H9 (cell line): ENCODE data around the gene DYNLRB1. TPM values are rescaled to one million over a fixed set of nuclear protein-coding genes. Genes with fewer than 3 reads are reported as not detected.

Experiments used
- DNase-seq: peaks from one replicate; pipeline ENCODE4 v3.0.0-alpha.2; 2017
- H2AFZ ChIP-seq: one replicate; pipeline ENCODE4 v1.6.1; 2013; ENCODE audit warnings: mild to moderate bottlenecking, low read length, control low read depth, moderate library complexity
- H2AK5ac ChIP-seq: 2 replicates; pipeline ENCODE4 v1.6.1; 2013; ENCODE audit warnings: low read length, control low read depth, mixed read lengths; ENCODE audit not compliant: insufficient read length
- H2BK120ac ChIP-seq: one replicate; pipeline ENCODE4 v1.6.1; 2013; ENCODE audit warnings: low read depth, mild to moderate bottlenecking, low read length, control low read depth, inconsistent platforms; ENCODE audit not compliant: poor library complexity, severe bottlenecking
- H2BK12ac ChIP-seq: 2 replicates; pipeline ENCODE4 v1.6.1; 2013; ENCODE audit warnings: low read length, control low read depth, mixed read lengths, low read depth; ENCODE audit not compliant: insufficient read length
- H2BK15ac ChIP-seq: 2 replicates; pipeline ENCODE4 v1.6.1; 2013; ENCODE audit warnings: low read depth, low read length, control low read depth
- H2BK20ac ChIP-seq: one replicate; pipeline ENCODE4 v1.6.1; 2013; ENCODE audit warnings: low read depth, mild to moderate bottlenecking, low read length, control low read depth, inconsistent platforms; ENCODE audit not compliant: poor library complexity, severe bottlenecking
- H2BK5ac ChIP-seq: 2 replicates; pipeline ENCODE4 v1.6.1; 2013; ENCODE audit warnings: low read length, control low read depth, mixed read lengths; ENCODE audit not compliant: insufficient read length
- H3K14ac ChIP-seq: 2 replicates; pipeline ENCODE4 v1.6.1; 2013; ENCODE audit warnings: low read length, control low read depth; ENCODE audit not compliant: insufficient read depth
- H3K18ac ChIP-seq: 2 replicates; pipeline ENCODE4 v1.6.1; 2013; ENCODE audit warnings: low read depth, mild to moderate bottlenecking, mixed read lengths, low read length, control low read depth; ENCODE audit not compliant: insufficient read length
- H3K23ac ChIP-seq: 2 replicates; pipeline ENCODE4 v1.6.1; 2013; ENCODE audit warnings: low read length, control low read depth, mixed read lengths, low read depth; ENCODE audit not compliant: insufficient read length
- H3K23me2 ChIP-seq: 2 replicates; pipeline ENCODE4 v1.6.1; 2013; ENCODE audit warnings: low read depth, mild to moderate bottlenecking, mixed read lengths, low read length, control low read depth; ENCODE audit not compliant: insufficient read length, poor library complexity, severe bottlenecking
- H3K27ac ChIP-seq: 2 replicates; pipeline ENCODE4 v1.5.1; 2013; ENCODE audit warnings: low read length, control low read depth, mixed read lengths, low read depth; ENCODE audit not compliant: insufficient read length
- H3K27me3 ChIP-seq: 2 replicates; pipeline ENCODE4 v1.6.1; 2013; ENCODE audit warnings: low read length, control low read depth, inconsistent platforms; ENCODE audit not compliant: insufficient read depth
- H3K4ac ChIP-seq: 2 replicates; pipeline ENCODE4 v1.6.1; 2013; ENCODE audit warnings: low read depth, mild to moderate bottlenecking, control low read depth, inconsistent platforms, low read length, moderate library complexity
- H3K4me1 ChIP-seq: 2 replicates; pipeline ENCODE4 v1.6.1; 2013; ENCODE audit warnings: low read length, control low read depth, inconsistent platforms; ENCODE audit not compliant: insufficient read depth
- H3K4me2 ChIP-seq: 2 replicates; pipeline ENCODE4 v1.6.1; 2013; ENCODE audit warnings: low read length, control low read depth, mixed read lengths; ENCODE audit not compliant: insufficient read length, insufficient read depth
- H3K56ac ChIP-seq: 2 replicates; pipeline ENCODE4 v1.6.1; 2013; ENCODE audit warnings: low read depth, mild to moderate bottlenecking, mixed read lengths, low read length, control low read depth; ENCODE audit not compliant: insufficient read length
- H3K79me1 ChIP-seq: 2 replicates; pipeline ENCODE4 v1.6.1; 2013; ENCODE audit warnings: low read depth, mild to moderate bottlenecking, moderate library complexity, low read length, control low read depth, inconsistent platforms; ENCODE audit not compliant: insufficient read depth, poor library complexity, severe bottlenecking
- H3K79me2 ChIP-seq: 2 replicates; pipeline ENCODE4 v1.6.1; 2013; ENCODE audit warnings: low read length, control low read depth, inconsistent platforms; ENCODE audit not compliant: insufficient read depth
- H3K9ac ChIP-seq: 2 replicates; pipeline ENCODE4 v1.6.1; 2013; ENCODE audit warnings: low read length, control low read depth, mixed read lengths; ENCODE audit not compliant: insufficient read length; ENCODE audit errors: extremely low read depth
- H3K9me3 ChIP-seq: one replicate; pipeline ENCODE4 v1.6.1; 2013; ENCODE audit warnings: low read depth, low read length, inconsistent platforms; ENCODE audit not compliant: control insufficient read depth
- H3T11ph ChIP-seq: one replicate; pipeline ENCODE4 v1.6.1; 2013; ENCODE audit warnings: mild to moderate bottlenecking, low read length, control low read depth, inconsistent platforms
- H4K20me1 ChIP-seq: one replicate; pipeline ENCODE4 v1.6.1; 2013; ENCODE audit not compliant: control insufficient read depth, insufficient read length, insufficient read depth
- H4K5ac ChIP-seq: 2 replicates; pipeline ENCODE4 v1.6.1; 2013; ENCODE audit warnings: low read depth, mild to moderate bottlenecking, mixed read lengths, low read length, control low read depth; ENCODE audit not compliant: insufficient read length
- H4K8ac ChIP-seq: replicated peaks from 2 replicates; pipeline ENCODE4 v1.6.1; 2013; ENCODE audit warnings: low read length, control low read depth, mixed read lengths, low read depth; ENCODE audit not compliant: insufficient read length
- H4K91ac ChIP-seq: 2 replicates; pipeline ENCODE4 v1.6.1; 2013; ENCODE audit warnings: low read depth, mild to moderate bottlenecking, moderate library complexity, mixed read lengths, low read length, control low read depth; ENCODE audit not compliant: insufficient read length
- H3K27ac Mint-ChIP-seq, 3 experiments: 2 replicates in 2 of 3; 3 replicates in 1 of 3; pipeline ENCODE4 v1.8.0; 2020 to 2021; ENCODE audit warnings: mixed read lengths in 3 of 3, mild to moderate bottlenecking in 1 of 3, moderate library complexity in 1 of 3
- H3K27me3 Mint-ChIP-seq: 2 replicates; pipeline ENCODE4 v1.8.0; 2021; ENCODE audit warnings: low read depth, mild to moderate bottlenecking, moderate library complexity, mixed read lengths
- H3K36me3 Mint-ChIP-seq, 3 experiments: 2 replicates in 2 of 3; 3 replicates in 1 of 3; pipeline ENCODE4 v1.8.0; 2020 to 2021; ENCODE audit warnings: low read depth in 3 of 3, mixed read lengths in 3 of 3; ENCODE audit not compliant: insufficient read depth in 1 of 3
- H3K4me1 Mint-ChIP-seq, 2 experiments: 2 replicates each; pipeline ENCODE4 v1.8.0; 2020; ENCODE audit warnings: mixed read lengths in 2 of 2
- H3K4me3 Mint-ChIP-seq, 2 experiments: 2 replicates in 1 of 2; 3 replicates in 1 of 2; pipeline ENCODE4 v1.8.0; 2020 to 2021; ENCODE audit warnings: mild to moderate bottlenecking in 2 of 2, mixed read lengths in 2 of 2, moderate library complexity in 1 of 2
- H3K9me3 Mint-ChIP-seq, 2 experiments: 2 replicates in 1 of 2; 3 replicates in 1 of 2; pipeline ENCODE4 v1.8.0; 2020; ENCODE audit warnings: mild to moderate bottlenecking in 2 of 2, mixed read lengths in 2 of 2, moderate library complexity in 1 of 2
- WGBS: extraction: QIAGEN DNeasy Blood & Tissue Kit; methylation state at CpG from one replicate; pipeline ENCODE4 v1.1.7; 2013; ENCODE audit warnings: missing lambda C conversion rate, low lambda C conversion rate, mixed read lengths; ENCODE audit not compliant: insufficient read length; ENCODE audit errors: extremely low coverage; 5-methylcytosine and 5-hydroxymethylcytosine counted together
- total RNA-seq: library from RNA; stranded (reverse); gene quantifications from 2 replicates; pipeline ENCODE4 v1.2.1, GENCODE V29; 2021
- TF ChIP-seq, protein P1 (sequence below): fragments of 200-600 bp; sonication (generic); conservative IDR thresholded peaks from 3 replicates; pipeline ENCODE4 v1.8.0; 2021; ENCODE audit warnings: antibody characterized with exemption, mild to moderate bottlenecking

Gene DYNLRB1
- total RNA-seq, 1 experiment from 2014 or later, result 200 TPM

DNA sequence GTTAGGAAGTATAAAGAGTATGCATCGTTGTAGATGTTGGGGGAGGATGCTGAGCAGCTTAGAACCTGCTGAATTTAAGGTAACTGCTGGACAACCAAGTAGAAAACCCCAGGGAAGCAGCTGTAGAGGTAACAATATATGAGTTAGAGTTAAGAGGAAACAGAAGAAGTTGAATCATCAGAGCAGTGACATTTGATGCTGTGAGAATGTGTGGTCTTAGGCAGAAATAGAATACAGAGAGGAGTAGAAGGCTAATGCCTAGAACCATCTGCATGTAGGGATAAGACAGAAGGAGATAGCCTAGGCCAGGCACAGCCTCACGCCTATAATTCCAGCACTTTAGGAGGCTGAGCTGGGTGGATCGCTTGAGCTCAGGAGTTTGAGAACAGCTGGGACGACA is 22.6 kb upstream of the DYNLRB1 start:
- Histone ChIP-seq H3K9me3 (no peaks in the 10 kb centered on the region), H3K23ac (no peak overlapping the region), H2AK5ac (no peak overlapping the region), H4K5ac (no peak overlapping the region), H3K23me2 (no peaks in the 10 kb centered on the region), H3K4me2 (no peak overlapping the region), H3K79me1 (no peaks in the 10 kb centered on the region), H3K9ac (no peak overlapping the region), H2BK12ac (no peak overlapping the region), H3K56ac (no peak overlapping the region), H3K4me1 (no peaks in the 10 kb centered on the region), H2BK15ac (no peak overlapping the region), H2BK20ac (no peak overlapping the region), H3K79me2 (no peaks in the 10 kb centered on the region), H3K18ac (no peak overlapping the region), H3K4ac (no peak overlapping the region), H4K91ac (no peak overlapping the region), H3K27ac (no peak overlapping the region), H4K20me1 (no peaks in the 10 kb centered on the region), H2BK120ac (no peak overlapping the region), H3T11ph (no peak overlapping the region), H3K14ac (no peak overlapping the region), H2BK5ac (no peak overlapping the region), H2AFZ (no peak overlapping the region), H4K8ac (no peak overlapping the region), H3K27me3 (no peaks in the 10 kb centered on the region)
- no peak for DNase-seq
- TF ChIP-seq, protein P1, sequence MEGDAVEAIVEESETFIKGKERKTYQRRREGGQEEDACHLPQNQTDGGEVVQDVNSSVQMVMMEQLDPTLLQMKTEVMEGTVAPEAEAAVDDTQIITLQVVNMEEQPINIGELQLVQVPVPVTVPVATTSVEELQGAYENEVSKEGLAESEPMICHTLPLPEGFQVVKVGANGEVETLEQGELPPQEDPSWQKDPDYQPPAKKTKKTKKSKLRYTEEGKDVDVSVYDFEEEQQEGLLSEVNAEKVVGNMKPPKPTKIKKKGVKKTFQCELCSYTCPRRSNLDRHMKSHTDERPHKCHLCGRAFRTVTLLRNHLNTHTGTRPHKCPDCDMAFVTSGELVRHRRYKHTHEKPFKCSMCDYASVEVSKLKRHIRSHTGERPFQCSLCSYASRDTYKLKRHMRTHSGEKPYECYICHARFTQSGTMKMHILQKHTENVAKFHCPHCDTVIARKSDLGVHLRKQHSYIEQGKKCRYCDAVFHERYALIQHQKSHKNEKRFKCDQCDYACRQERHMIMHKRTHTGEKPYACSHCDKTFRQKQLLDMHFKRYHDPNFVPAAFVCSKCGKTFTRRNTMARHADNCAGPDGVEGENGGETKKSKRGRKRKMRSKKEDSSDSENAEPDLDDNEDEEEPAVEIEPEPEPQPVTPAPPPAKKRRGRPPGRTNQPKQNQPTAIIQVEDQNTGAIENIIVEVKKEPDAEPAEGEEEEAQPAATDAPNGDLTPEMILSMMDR, result no peak
- Mint-ChIP-seq H3K9me3 (peaks cover 0 to 2% of the 10 kb centered on the region in 2 experiments; a peak in 2 of 5 replicates), H3K27ac (no peak overlapping the region), H3K4me1 (no peaks in the 10 kb centered on the region), H3K27me3 (no peaks in the 10 kb centered on the region), H3K4me3 (no peak overlapping the region), H3K36me3 (peaks cover 44 to 84% (median 80%) of the 10 kb centered on the region in 3 experiments)
- no CpG with 5 or more reads among the region's 4 CpGs for WGBS
